ENCODE data around the gene COX15.

DNA sequence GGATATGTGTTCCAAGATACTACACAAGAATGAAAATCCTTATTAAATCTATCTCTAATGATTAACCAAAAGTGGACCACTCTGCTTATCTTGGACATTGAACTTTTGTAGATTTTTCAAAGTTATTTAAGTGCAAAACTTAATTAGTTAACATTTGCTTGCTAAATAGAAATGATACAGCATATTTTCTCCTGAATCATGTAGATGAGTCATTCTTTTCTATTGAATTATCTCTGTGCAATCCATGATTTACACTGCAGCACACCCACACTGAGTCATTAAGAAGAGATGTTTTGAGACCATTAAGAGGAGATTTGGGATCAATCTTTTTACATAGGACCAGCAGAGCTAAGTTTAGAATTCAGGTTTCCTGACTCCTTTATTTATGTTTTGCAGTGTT lies 43.9 kb upstream of the COX15 start:
- TF ChIP-seq, protein P1, sequence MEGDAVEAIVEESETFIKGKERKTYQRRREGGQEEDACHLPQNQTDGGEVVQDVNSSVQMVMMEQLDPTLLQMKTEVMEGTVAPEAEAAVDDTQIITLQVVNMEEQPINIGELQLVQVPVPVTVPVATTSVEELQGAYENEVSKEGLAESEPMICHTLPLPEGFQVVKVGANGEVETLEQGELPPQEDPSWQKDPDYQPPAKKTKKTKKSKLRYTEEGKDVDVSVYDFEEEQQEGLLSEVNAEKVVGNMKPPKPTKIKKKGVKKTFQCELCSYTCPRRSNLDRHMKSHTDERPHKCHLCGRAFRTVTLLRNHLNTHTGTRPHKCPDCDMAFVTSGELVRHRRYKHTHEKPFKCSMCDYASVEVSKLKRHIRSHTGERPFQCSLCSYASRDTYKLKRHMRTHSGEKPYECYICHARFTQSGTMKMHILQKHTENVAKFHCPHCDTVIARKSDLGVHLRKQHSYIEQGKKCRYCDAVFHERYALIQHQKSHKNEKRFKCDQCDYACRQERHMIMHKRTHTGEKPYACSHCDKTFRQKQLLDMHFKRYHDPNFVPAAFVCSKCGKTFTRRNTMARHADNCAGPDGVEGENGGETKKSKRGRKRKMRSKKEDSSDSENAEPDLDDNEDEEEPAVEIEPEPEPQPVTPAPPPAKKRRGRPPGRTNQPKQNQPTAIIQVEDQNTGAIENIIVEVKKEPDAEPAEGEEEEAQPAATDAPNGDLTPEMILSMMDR (conservative IDR thresholded peaks at IDR 0.05 in 1 of 2, IDR thresholded peaks at IDR 0.05 in 1 of 2; ENCODE audit: extremely low read depth in 1 of 2, insufficient read depth in 1 of 2, low read depth in 1 of 2, low read length in 2 of 2) = no peak
- TF ChIP-seq EZH2 (IDR thresholded peaks at IDR 0.05; ENCODE audit: borderline replicate concordance, low read length) = no peak

All from mammary epithelial cell (primary cell).